Esophagus squamous epithelium (tissue), 4 donors: ENCODE results near the gene DISP3.

ENCODE experiments used
- POLR2A ChIP-seq, 4 donors: fragments of 450-650 bp; IDR thresholded peaks; one replicate each; pipeline ENCODE4 v1.6.1; 2017; ENCODE audit warnings: antibody characterized with exemption in 4 of 4, mild to moderate bottlenecking in 4 of 4, moderate library complexity in 3 of 4
- TF ChIP-seq, protein P1 (sequence below), 6 experiments: fragments of 450-650 bp in 4 of 6; fragments of 200-600 bp in 2 of 6; sonication (generic) in 2 of 6; IDR thresholded peaks; one replicate each; pipeline ENCODE4 v1.5.1; 2016 to 2019; ENCODE audit warnings: antibody characterized with exemption in 6 of 6, mild to moderate bottlenecking in 4 of 6, moderate library complexity in 4 of 6

- TF ChIP-seq, protein P1, sequence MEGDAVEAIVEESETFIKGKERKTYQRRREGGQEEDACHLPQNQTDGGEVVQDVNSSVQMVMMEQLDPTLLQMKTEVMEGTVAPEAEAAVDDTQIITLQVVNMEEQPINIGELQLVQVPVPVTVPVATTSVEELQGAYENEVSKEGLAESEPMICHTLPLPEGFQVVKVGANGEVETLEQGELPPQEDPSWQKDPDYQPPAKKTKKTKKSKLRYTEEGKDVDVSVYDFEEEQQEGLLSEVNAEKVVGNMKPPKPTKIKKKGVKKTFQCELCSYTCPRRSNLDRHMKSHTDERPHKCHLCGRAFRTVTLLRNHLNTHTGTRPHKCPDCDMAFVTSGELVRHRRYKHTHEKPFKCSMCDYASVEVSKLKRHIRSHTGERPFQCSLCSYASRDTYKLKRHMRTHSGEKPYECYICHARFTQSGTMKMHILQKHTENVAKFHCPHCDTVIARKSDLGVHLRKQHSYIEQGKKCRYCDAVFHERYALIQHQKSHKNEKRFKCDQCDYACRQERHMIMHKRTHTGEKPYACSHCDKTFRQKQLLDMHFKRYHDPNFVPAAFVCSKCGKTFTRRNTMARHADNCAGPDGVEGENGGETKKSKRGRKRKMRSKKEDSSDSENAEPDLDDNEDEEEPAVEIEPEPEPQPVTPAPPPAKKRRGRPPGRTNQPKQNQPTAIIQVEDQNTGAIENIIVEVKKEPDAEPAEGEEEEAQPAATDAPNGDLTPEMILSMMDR (IDR thresholded peaks at IDR 0.05) = no peak
- TF ChIP-seq POLR2A (IDR thresholded peaks at IDR 0.05) = no peak
Measured at GRCh38 chr1:11539850-11540772, 61.2 kb downstream of the DISP3 start.
